HL-60 (cell line): Measurements from ENCODE around the gene C8G.
A peak's percentile ranks its signal among the peaks of the same experiment; 100 is the strongest.

Experiments
- DNase-seq, 2 experiments: peaks; one replicate each; pipeline ENCODE4 v3.0.0-alpha.2; 2010 to 2020; ENCODE audit warnings: low read depth in 1 of 2, low spot score in 1 of 2
- H3K27ac ChIP-seq: fragments of 250-450 bp; sonication (Bioruptor Pico); replicated peaks from 2 replicates; pipeline ENCODE4 v1.5.1; 2020; ENCODE audit warnings: mild to moderate bottlenecking, moderate library complexity
- H3K27me3 ChIP-seq: fragments of 250-450 bp; sonication (Bioruptor Pico); 2 replicates; pipeline ENCODE4 v1.5.1; 2021; ENCODE audit warnings: mild to moderate bottlenecking, moderate library complexity; ENCODE audit not compliant: insufficient read depth, poor library complexity, severe bottlenecking
- H3K4me3 ChIP-seq: replicated peaks from 2 replicates; pipeline ENCODE4 v1.5.1; 2011; ENCODE audit warnings: mild to moderate bottlenecking, control low read depth, low read length; ENCODE audit not compliant: insufficient read depth
- GABPA ChIP-seq: IDR thresholded peaks from 2 replicates; pipeline ENCODE4 v1.6.1; 2012; ENCODE audit warnings: low read depth
- POLR2AphosphoS5 ChIP-seq: IDR thresholded peaks from 2 replicates; pipeline ENCODE4 v1.6.1; 2012; ENCODE audit warnings: low read depth
- SPI1 ChIP-seq: IDR thresholded peaks from 2 replicates; pipeline ENCODE4 v1.6.1; 2012; ENCODE audit warnings: low read depth, mild to moderate bottlenecking, borderline replicate concordance
- TF ChIP-seq, protein P1 (sequence below): IDR thresholded peaks from one replicate; pipeline ENCODE4 v1.5.1; 2011; ENCODE audit warnings: low read length, control low read depth, inconsistent platforms; ENCODE audit not compliant: insufficient read depth
- TF ChIP-seq, protein P2 (sequence below): IDR thresholded peaks from 2 replicates; pipeline ENCODE4 v1.6.1; 2012; ENCODE audit warnings: low read depth; ENCODE audit not compliant: insufficient replicate concordance

Gene C8G

DNA sequence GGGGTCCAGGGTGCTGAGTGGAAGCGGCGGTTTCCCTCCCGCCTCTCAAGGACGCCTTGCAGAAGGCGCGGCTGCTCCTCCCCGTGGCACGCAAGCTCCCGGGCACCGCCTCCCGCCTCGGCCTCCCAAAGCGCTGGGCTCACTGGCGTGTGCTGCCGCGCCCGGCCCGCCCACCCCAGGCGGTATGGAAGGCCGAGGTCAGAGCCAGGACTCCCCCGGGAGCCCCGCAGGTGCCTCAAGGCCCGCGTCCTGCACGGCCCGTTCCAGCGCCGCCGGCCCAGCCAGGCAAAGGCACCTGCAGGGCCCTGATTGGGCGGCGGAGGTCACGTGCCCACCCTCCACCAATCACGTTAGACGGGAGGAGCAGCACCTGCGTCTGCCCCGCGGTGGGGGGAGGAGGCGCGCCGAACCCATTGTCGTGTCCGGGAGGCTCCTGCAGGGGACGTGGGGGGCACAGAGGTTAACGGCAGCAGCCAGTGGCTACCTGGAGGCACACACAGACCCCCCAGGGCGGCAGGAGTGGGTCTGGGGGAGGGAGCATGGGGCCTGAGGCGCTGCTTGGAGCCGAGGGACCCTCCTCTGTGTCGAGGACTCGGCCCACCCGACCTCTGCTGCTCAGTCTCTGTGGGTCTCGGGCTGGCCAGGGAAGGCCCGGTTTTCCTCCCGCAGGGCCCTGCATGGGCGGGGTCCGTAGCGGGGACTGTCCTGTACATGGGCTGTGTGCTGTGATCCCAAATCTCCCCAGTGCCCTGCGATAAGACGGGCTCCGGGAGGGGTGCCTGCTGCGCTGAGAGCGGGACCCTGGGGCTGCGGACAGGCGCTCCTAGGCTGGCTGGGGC, 5.0 kb downstream of the C8G start:
- H3K27me3 ChIP-seq, result no peaks in the 10 kb centered on the region
- TF ChIP-seq, protein P1, sequence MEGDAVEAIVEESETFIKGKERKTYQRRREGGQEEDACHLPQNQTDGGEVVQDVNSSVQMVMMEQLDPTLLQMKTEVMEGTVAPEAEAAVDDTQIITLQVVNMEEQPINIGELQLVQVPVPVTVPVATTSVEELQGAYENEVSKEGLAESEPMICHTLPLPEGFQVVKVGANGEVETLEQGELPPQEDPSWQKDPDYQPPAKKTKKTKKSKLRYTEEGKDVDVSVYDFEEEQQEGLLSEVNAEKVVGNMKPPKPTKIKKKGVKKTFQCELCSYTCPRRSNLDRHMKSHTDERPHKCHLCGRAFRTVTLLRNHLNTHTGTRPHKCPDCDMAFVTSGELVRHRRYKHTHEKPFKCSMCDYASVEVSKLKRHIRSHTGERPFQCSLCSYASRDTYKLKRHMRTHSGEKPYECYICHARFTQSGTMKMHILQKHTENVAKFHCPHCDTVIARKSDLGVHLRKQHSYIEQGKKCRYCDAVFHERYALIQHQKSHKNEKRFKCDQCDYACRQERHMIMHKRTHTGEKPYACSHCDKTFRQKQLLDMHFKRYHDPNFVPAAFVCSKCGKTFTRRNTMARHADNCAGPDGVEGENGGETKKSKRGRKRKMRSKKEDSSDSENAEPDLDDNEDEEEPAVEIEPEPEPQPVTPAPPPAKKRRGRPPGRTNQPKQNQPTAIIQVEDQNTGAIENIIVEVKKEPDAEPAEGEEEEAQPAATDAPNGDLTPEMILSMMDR, result no peak
- TF ChIP-seq, protein P2, sequence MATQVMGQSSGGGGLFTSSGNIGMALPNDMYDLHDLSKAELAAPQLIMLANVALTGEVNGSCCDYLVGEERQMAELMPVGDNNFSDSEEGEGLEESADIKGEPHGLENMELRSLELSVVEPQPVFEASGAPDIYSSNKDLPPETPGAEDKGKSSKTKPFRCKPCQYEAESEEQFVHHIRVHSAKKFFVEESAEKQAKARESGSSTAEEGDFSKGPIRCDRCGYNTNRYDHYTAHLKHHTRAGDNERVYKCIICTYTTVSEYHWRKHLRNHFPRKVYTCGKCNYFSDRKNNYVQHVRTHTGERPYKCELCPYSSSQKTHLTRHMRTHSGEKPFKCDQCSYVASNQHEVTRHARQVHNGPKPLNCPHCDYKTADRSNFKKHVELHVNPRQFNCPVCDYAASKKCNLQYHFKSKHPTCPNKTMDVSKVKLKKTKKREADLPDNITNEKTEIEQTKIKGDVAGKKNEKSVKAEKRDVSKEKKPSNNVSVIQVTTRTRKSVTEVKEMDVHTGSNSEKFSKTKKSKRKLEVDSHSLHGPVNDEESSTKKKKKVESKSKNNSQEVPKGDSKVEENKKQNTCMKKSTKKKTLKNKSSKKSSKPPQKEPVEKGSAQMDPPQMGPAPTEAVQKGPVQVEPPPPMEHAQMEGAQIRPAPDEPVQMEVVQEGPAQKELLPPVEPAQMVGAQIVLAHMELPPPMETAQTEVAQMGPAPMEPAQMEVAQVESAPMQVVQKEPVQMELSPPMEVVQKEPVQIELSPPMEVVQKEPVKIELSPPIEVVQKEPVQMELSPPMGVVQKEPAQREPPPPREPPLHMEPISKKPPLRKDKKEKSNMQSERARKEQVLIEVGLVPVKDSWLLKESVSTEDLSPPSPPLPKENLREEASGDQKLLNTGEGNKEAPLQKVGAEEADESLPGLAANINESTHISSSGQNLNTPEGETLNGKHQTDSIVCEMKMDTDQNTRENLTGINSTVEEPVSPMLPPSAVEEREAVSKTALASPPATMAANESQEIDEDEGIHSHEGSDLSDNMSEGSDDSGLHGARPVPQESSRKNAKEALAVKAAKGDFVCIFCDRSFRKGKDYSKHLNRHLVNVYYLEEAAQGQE, result no peak
- TF ChIP-seq SPI1, result no peak
- peak; percentile 78; the same call in 1 of the 2 replicates for TF ChIP-seq POLR2AphosphoS5
- no peak for TF ChIP-seq GABPA
- H3K27ac ChIP-seq, result peak overlapping the region; percentile 77
- peak; percentile 96 for DNase-seq
- H3K4me3 ChIP-seq, result peak overlapping the region; percentile 66

DNA sequence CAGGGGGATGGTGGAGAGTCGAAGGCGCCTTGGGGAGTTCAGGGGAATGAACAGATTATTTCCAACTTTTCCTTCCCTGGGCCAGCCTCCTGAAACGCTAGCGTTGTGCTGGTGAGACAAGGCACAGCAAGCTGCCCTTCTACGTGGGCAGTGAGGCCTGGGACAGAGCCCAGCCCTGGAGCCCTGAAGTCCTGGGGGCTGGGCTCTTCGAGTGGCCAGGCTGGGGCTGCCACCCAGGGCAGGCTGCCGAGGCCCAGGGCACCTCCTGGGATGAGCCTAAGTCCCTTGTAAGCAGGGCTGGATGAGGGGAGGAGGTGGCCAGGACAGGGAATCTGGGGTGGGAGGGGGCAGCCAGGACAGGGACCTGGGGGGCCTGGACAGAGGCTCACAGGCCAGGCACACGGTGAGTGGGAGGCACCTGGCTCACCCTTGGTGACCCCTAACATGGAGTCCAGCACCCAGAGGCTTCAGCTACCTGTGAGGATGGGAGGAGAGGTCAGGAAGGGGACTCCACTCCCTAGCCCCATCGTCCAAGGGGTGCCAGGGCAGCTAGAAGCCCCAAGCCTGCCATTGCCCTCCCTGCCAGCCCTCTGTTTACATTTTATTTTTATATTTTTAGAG, 5.7 kb downstream of the C8G start:
- peak overlapping the region; percentile 66 for H3K4me3 ChIP-seq
- no peak for TF ChIP-seq SPI1
- TF ChIP-seq, protein P1, result no peak
- TF ChIP-seq GABPA, result no peak
- TF ChIP-seq POLR2AphosphoS5, result no peak
- TF ChIP-seq, protein P2, result no peak

GRCh38 chr9:136951541-136952320, 6.7 kb downstream of the C8G start, which contains the start of gene LCN12:
LCN12 (plus strand) TSS chr9:136952273; CDS start chr9:136952328, 55 bp downstream.
- DNase-seq, result no peak
- H3K4me3 ChIP-seq, result no peak within 1 kb of the TSS
- TF ChIP-seq GABPA (no peak), SPI1 (no peak), POLR2AphosphoS5 (no peak)
- TF ChIP-seq, protein P2, result no peak
- TF ChIP-seq, protein P1, result no peak
- no peak within 1 kb of the TSS for H3K27ac ChIP-seq
- no peaks in the 10 kb centered on the region for H3K27me3 ChIP-seq

More for the DNA sequence above, 5.7 kb downstream of the C8G start:
- DNase-seq, result no peak
- no peaks in the 10 kb centered on the region for H3K27me3 ChIP-seq
- peak overlapping the region; percentile 77 for H3K27ac ChIP-seq
